T-helper 17 cell (primary cell): ENCODE measurements around the gene KCNH3. TPM values are rescaled to one million over a fixed set of nuclear protein-coding genes. Genes with fewer than 3 reads are reported as not detected.

Experiments used
- ATAC-seq: fragments of 150-1000 bp; cut with Tn5 transposase; 2 replicates; pipeline ENCODE4 v1.10.0; 2021; ENCODE audit warnings: mild to moderate bottlenecking, moderate library complexity
- DNase-seq, 3 donors: peaks; one replicate each; pipeline versions ENCODE4 v3.0.0 to v3.0.0-alpha.2; 2020 to 2021
- H3K9me3 ChIP-seq: one replicate; pipeline ENCODE4 v1.7.0; 2013; ENCODE audit warnings: low read length, mild to moderate bottlenecking; ENCODE audit not compliant: control insufficient read depth, poor library complexity, severe bottlenecking
- H3K27ac Mint-ChIP-seq: one replicate; pipeline ENCODE4 v1.8.0; 2022; ENCODE audit warnings: mild to moderate bottlenecking, moderate library complexity, mixed read lengths
- H3K27me3 Mint-ChIP-seq: one replicate; pipeline ENCODE4 v1.8.0; 2022; ENCODE audit warnings: mixed read lengths
- H3K36me3 Mint-ChIP-seq: one replicate; pipeline ENCODE4 v1.8.0; 2022; ENCODE audit warnings: low read depth, mixed read lengths
- H3K4me1 Mint-ChIP-seq: one replicate; pipeline ENCODE4 v1.8.0; 2022; ENCODE audit warnings: mild to moderate bottlenecking, mixed read lengths
- H3K4me3 Mint-ChIP-seq: one replicate; pipeline ENCODE4 v1.8.0; 2022; ENCODE audit warnings: mild to moderate bottlenecking, moderate library complexity, mixed read lengths
- total RNA-seq, 4 donors: library from RNA in 2 of 4; stranded (reverse) in 2 of 4; gene quantifications; one replicate each; pipeline ENCODE4 v1.2.3 and lab custom pipeline; 2022 to 2026

KCNH3 gene
- total RNA-seq, 2 donors from 2014 or later, result 2.7 to 3.1 TPM

- Mint-ChIP-seq H3K4me1 (peaks cover 13% of the 10 kb centered on the region), H3K27me3 (no peaks in the 10 kb centered on the region), H3K4me3 (no peak overlapping the region), H3K36me3 (no peaks in the 10 kb centered on the region), H3K27ac (peak overlapping the region; percentile 49)
- no peak for DNase-seq
- H3K9me3 ChIP-seq, result no peaks in the 10 kb centered on the region
- ATAC-seq, result no peak
Measured at GRCh38 chr12:49535921-49536525, 2.8 kb upstream of the KCNH3 start.

- H3K9me3 ChIP-seq, result no peaks in the 10 kb centered on the region
- Mint-ChIP-seq H3K4me3 (peak overlapping the region; percentile 68), H3K36me3 (no peaks in the 10 kb centered on the region), H3K27me3 (no peaks in the 10 kb centered on the region), H3K4me1 (peaks cover 18% of the 10 kb centered on the region), H3K27ac (peak overlapping the region; percentile 49)
- DNase-seq, result no peak
- no peak for ATAC-seq
Measured at GRCh38 chr12:49536526-49537071, 2.2 kb upstream of the KCNH3 start.

GRCh38 chr12:49537231-49537751 lies 1.5 kb upstream of the KCNH3 start:
- peaks cover 20% of the 10 kb centered on the region for H3K4me1 Mint-ChIP-seq
- DNase-seq, result no peak
- ATAC-seq, result no peak
- H3K4me3 Mint-ChIP-seq, result peak overlapping the region; percentile 85
- no peak overlapping the region for H3K27ac Mint-ChIP-seq
- H3K36me3 Mint-ChIP-seq, result no peaks in the 10 kb centered on the region
- H3K27me3 Mint-ChIP-seq, result no peaks in the 10 kb centered on the region
- H3K9me3 ChIP-seq, result no peaks in the 10 kb centered on the region

- H3K27ac Mint-ChIP-seq, result no peak overlapping the region
- peak overlapping the region; percentile 85 for H3K4me3 Mint-ChIP-seq
- H3K36me3 Mint-ChIP-seq, result no peaks in the 10 kb centered on the region
- ATAC-seq (peak; percentile 18), DNase-seq (peak in 1 of 3 donors; percentile 31)
- H3K27me3 Mint-ChIP-seq, result no peaks in the 10 kb centered on the region
- H3K9me3 ChIP-seq, result no peaks in the 10 kb centered on the region
- H3K4me1 Mint-ChIP-seq, result peaks cover 22% of the 10 kb centered on the region
Measured at GRCh38 chr12:49537752-49538509, 899 bp upstream of the KCNH3 start.

- Mint-ChIP-seq H3K36me3 (no peaks in the 10 kb centered on the region), H3K4me1 (peaks cover 29% of the 10 kb centered on the region), H3K27ac (peak overlapping the region; percentile 74), H3K4me3 (peak overlapping the region; percentile 80), H3K27me3 (no peaks in the 10 kb centered on the region)
- no peaks in the 10 kb centered on the region for H3K9me3 ChIP-seq
- no peak for ATAC-seq
- no peak for DNase-seq
Measured at GRCh38 chr12:49539406-49540228, 787 bp downstream of the KCNH3 start.

GRCh38 chr12:49540229-49541139 lies 1.7 kb downstream of the KCNH3 start:
- H3K4me1 Mint-ChIP-seq, result peaks cover 30% of the 10 kb centered on the region
- H3K9me3 ChIP-seq, result no peaks in the 10 kb centered on the region
- H3K36me3 Mint-ChIP-seq, result no peaks in the 10 kb centered on the region
- ATAC-seq (no peak), DNase-seq (no peak)
- H3K27ac Mint-ChIP-seq, result peak overlapping the region; percentile 74
- peaks cover 5% of the 10 kb centered on the region for H3K27me3 Mint-ChIP-seq
- H3K4me3 Mint-ChIP-seq, result peak overlapping the region; percentile 80

- peaks cover 5% of the 10 kb centered on the region for H3K27me3 Mint-ChIP-seq
- peak overlapping the region; percentile 63 for H3K4me3 Mint-ChIP-seq
Measured at GRCh38 chr12:49541140-49541861, 2.5 kb downstream of the KCNH3 start.

GRCh38 chr12:49541911-49542505 lies 3.2 kb downstream of the KCNH3 start:
- ATAC-seq, result no peak
- Mint-ChIP-seq H3K27me3 (peaks cover 5% of the 10 kb centered on the region), H3K4me3 (no peak overlapping the region), H3K36me3 (no peaks in the 10 kb centered on the region), H3K4me1 (peaks cover 28% of the 10 kb centered on the region), H3K27ac (no peak overlapping the region)
- DNase-seq, result no peak
- no peaks in the 10 kb centered on the region for H3K9me3 ChIP-seq

More at GRCh38 chr12:49541140-49541861, 2.5 kb downstream of the KCNH3 start:
- no peak overlapping the region for H3K27ac Mint-ChIP-seq
- ATAC-seq (no peak), DNase-seq (no peak)
- H3K9me3 ChIP-seq, result no peaks in the 10 kb centered on the region
- H3K4me1 Mint-ChIP-seq, result peaks cover 30% of the 10 kb centered on the region
- no peaks in the 10 kb centered on the region for H3K36me3 Mint-ChIP-seq

GRCh38 chr12:49542592-49543160 lies 3.8 kb downstream of the KCNH3 start:
- ATAC-seq (no peak), DNase-seq (no peak)
- H3K9me3 ChIP-seq, result no peaks in the 10 kb centered on the region
- Mint-ChIP-seq H3K36me3 (no peaks in the 10 kb centered on the region), H3K4me1 (peaks cover 28% of the 10 kb centered on the region), H3K27ac (peak overlapping the region; percentile 32), H3K27me3 (peaks cover 9% of the 10 kb centered on the region), H3K4me3 (no peak overlapping the region)

- Mint-ChIP-seq H3K27ac (peak overlapping the region; percentile 32), H3K27me3 (peaks cover 15% of the 10 kb centered on the region)
Measured at GRCh38 chr12:49543221-49543913, 4.5 kb downstream of the KCNH3 start.

More at GRCh38 chr12:49543221-49543913, 4.5 kb downstream of the KCNH3 start:
- no peaks in the 10 kb centered on the region for H3K36me3 Mint-ChIP-seq
- DNase-seq (no peak), ATAC-seq (no peak)
- H3K4me3 Mint-ChIP-seq, result no peak overlapping the region
- peaks cover 29% of the 10 kb centered on the region for H3K4me1 Mint-ChIP-seq
- H3K9me3 ChIP-seq, result no peaks in the 10 kb centered on the region
